IPS DF 19.7 (cell line): ENCODE measurements around the gene EPHB6.

Source experiments
- DNase-seq: peaks from one replicate; pipeline ENCODE4 v3.0.0-alpha.2; 2013; ENCODE audit warnings: low read depth, low spot score

Gene EPHB6

DNA sequence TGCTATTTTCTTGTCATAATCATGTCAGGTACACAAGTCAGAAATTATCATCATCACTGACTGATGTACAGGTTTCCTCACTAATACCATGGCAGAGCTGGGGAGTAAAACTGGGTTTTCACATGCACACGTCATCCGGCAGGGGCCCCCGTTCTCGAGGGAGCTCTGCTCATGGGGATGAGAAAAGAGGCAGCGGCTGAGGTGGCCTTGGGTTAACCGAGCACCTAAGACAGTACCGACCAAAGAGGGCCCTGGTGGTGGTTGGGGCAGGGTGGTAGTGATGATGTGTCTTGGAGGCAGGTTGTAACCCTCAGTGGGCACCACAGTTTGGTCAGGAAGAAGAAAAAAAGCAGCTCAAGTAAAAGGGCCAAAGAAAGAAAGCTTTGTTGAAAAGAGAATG lies 42.8 kb downstream of the EPHB6 start:
- DNase-seq: no peak

DNA sequence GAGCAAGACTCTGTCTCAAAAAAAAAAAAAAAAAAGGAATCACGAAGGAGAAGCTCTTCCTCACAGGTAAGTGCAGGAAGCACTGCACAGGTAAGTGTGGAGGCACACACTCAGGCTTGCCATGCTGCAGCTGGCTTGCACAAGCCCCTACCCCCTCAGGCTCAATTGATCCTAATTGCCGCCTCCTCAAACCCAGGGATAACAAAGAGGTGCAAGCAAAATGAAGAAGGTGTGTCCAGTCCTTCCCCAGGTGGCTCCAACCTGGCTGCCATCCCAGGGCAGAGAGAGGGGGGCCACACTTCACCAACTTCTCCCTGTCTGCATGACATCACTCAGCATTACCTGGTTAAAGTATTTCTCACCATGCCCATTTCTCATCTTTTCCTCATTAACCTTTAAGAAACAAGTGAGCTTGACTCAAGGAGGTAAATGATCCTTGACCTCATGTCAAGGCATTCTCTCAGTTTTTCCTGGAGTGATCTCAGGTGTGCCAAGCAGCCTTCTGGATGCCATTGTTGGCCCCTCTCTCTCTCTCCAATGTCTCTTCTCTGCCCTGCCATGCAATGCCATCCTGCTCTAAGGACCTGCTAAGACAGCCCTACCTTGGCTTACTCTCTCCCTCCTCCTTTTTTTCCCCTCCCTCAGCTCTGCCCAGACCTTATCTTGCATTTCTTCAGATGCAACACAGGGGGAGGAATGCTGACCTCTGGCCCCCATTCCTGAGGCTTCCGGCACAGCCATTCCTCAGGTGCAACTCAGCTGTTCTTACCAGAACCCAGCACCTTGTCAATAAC lies 43.7 kb downstream of the EPHB6 start:
- no peak for DNase-seq

DNA sequence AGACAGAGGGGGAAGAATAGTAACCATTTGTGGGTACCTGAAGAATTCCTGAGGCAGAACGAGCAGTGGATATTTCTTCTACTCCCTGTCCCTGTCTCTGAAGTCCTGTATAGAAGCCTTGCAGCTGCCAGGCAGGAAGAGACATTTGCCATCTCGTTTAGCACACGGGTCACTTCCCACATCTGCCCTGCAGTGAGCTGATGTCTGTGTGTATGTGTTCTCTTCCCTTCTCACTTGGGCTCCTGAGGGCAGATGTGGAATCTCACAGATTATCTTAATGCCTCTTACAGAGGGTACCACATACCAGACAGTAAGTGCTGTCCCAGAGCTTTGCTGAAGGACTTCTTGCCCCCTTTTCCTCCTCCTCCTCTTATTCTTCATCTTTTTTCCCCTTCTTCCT lies 44.8 kb downstream of the EPHB6 start:
- DNase-seq: no peak

GRCh38 chr7:142901426-142902259 lies 46.8 kb downstream of the EPHB6 start:
- DNase-seq: no peak

- DNase-seq: no peak
These were observed 49.3 kb downstream of the EPHB6 start for GRCh38 chr7:142904128-142904527.

DNA sequence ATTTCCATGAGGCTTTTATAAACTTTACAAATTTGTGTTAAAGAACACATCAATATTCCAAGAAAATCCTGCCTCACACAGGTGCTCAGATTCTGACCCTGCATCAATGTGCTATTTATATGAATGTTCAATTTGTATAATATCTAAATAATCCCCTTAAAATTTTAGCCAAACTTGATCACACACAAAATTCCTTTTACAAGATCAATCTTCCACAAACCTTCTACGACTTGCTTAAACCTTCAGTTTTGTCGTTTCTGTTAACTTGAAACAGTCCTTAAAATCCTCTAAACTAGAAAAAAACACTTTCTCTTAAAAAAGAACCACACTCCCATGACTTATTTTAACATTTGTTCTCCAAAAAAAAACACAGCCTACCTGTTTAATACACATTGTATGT lies 50.9 kb downstream of the EPHB6 start:
- no peak for DNase-seq

GRCh38 chr7:142906643-142907042 lies 51.8 kb downstream of the EPHB6 start:
- no peak for DNase-seq

- DNase-seq: no peak
These were observed 53.4 kb downstream of the EPHB6 start for GRCh38 chr7:142908290-142908689.

DNA sequence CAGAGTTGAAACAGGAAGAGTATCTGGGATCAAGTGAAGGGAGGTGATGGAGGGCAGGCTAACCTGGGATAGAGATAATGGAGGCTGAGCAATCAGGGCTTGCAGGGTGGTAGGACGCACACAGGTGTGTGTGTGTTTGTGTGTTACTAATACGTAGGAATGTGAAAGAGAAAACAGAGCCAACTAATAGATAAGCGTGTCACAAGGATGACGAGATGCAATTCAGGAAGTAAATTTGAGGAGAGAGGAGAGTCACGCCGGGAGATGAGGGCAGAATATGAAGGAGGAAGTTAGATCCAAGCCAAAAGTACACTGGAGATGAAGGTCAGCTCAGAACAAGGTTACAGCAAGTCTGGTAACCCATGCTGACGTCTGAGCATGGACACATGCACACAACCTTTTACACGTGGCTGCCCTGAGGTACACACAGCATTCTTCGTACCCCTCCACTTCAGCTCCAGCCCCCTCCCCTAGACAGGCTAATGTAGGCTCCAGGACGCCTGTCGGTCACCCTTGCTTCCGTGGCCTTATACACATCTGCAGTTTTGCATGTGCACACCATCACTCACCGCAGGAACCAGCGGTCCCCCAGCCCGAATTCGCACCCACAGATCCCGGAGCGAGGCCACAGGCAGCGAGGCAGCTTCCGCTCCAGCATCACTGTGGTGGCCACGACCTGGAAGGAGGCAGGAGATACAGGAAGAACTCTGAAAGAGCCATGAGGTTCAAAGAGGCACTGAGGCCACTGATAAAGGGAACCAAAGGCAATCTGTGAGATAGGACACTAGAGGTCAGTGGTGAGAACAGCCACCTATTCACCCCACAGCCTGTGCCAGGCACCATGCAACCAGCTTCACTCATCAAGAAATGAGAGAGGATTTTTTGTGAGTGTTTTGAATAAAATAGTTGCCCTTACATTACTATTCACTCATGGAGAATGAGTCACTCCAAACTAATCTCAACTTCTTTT lies 54.3 kb downstream of the EPHB6 start:
- no peak for DNase-seq

DNA sequence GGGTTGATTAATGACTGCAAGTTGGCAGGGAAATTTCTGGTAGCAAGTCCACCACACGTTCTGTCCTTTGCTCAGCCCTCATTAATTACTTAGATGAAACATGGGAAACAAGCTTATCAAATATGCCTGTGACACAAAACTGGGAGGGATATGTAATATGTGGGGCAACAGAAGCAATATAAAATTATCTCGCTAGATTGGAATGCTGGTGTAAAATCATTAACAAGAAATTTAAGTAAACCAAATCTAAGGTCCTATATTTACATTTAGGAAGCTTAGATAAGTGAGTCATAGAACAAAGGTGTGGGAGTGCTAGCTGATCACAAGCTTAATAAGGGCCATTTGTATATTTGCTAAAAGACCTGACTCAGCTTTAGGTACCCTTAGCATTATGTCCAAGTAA lies 55.2 kb downstream of the EPHB6 start:
- no peak for DNase-seq

- DNase-seq: no peak
These were observed 55.6 kb downstream of the EPHB6 start for GRCh38 chr7:142910481-142910880.

GRCh38 chr7:142913051-142913450 lies 58.2 kb downstream of the EPHB6 start:
- no peak for DNase-seq

DNA sequence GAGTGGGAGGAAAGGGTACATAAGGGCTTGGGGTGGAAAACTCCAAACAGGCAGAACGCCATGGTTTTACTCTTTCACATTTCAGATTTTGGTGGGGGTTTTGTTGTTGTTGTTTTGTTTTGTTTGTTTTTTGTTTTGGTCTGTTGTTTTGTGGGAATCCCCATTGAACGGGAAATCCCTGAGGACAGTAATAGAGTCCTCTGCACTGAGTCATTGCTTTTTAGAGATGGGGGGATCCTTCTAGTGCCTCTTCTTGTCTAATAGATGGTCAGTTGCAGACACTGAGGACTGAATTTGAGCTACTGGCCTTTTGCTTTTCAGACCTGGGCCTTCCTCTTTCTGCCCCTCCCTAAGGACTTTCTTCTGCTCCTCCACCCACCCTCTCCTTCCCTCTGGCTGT lies 58.7 kb downstream of the EPHB6 start:
- DNase-seq: no peak

GRCh38 chr7:142914121-142914520 lies 59.2 kb downstream of the EPHB6 start:
- no peak for DNase-seq

GRCh38 chr7:142915315-142915714 lies 60.4 kb downstream of the EPHB6 start:
- DNase-seq: no peak

DNA sequence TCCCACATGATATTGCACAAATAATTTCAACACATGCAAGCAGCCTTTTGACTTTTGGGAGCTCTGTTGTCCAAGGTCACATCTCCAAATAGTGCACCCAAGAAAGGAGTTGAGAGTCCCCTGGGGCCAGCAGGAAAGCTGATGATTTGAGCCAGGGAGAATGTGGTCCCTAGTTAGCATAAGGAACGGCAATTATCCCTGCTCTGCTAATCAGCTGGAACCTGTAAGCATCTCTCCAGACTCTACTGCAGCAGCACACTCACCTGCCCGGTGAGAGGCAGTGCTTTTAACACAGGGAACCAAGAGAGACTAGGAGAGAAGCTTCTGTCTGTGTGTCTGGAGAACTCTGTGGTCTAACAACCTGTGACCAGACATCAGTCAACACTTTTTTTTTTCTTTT lies 61.6 kb downstream of the EPHB6 start:
- no peak for DNase-seq

DNA sequence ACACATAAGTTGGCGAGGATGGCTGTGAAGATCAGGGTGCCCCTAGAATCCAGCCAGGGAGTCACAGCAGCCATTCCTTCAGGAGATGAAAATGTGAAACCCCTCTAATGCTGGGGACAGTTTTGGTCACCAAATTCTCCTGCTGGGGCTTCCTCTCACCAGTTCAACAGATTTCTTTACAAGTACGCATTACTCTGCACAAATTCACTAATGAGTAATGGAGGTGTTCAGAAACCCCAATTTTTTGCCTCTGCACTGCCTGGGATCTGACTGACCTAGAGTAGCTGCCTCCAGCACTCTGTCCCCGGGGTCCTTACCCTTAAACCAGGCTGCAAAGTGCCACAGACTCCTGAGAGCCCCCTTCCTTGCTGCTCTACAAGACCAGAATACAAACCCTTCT lies 62.6 kb downstream of the EPHB6 start:
- no peak for DNase-seq

GRCh38 chr7:142918901-142919300 lies 64.0 kb downstream of the EPHB6 start:
- no peak for DNase-seq

DNA sequence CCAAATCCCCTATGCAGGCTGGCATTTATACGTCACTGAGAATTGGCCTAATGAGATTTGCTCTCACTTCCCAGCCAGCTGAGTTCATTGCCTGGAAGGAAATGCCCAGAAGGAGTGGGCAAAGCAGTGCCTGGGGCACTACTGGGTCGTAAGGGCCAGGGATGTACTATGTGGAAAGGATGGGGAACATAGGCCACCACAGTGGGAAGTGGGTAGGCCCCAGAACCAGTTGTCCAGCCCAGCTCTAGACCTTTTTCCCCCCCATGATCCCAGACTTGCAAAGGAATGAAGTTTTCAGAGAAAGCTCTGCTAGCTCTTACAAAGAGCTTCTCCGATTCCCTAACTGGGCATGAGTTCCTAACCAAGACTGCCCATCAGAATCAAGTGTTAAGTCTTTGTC lies 64.8 kb downstream of the EPHB6 start:
- no peak for DNase-seq
